GM21381 (cell line): ENCODE results near the gene FRMPD4.
"Not testable (repeated sequence)": the region's sequence is repeated elsewhere in the genome, so short reads cannot be mapped to it uniquely, and the experiment has no call there.

ENCODE experiments used
- ATAC-seq: cut with Tn5 transposase; IDR thresholded peaks from one replicate; pipeline ENCODE4 v1.9.1; 2021; ENCODE audit warnings: mild to moderate bottlenecking, moderate library complexity; ENCODE audit not compliant: unreplicated experiment

FRMPD4 gene

GRCh38 chrX:12138361-12139313 lies at the start of gene FRMPD4:
Gene FRMPD4, plus strand, starts transcription at chrX:12138473. Its CDS starts 499 bp downstream, at chrX:12138972.
- no peak for ATAC-seq

GRCh38 chrX:12089740-12090139 lies 48.5 kb upstream of the FRMPD4 start:
- ATAC-seq, result no peak

DNA sequence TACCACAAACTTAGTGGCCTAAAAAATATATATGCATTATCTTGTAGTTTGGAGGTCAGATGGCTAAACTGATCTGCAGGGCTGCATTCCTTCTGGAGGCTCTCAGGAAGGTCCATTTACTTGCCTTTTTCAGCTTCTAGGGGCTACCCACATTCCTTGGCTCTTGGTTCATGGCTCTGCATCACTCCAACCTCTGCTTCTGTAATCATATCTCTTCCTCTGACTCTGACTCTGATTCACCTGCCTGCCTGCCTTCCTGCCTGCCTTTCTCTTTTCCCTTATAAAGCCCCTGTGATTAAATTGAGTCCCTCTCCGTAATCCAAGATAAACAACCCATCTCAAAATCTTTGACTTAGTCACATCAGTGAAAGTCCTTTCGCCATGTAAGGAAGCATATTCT lies 25.0 kb upstream of the FRMPD4 start:
- ATAC-seq, result no peak

- ATAC-seq, result no peak
Measured at GRCh38 chrX:12115377-12115776, 22.9 kb upstream of the FRMPD4 start.

DNA sequence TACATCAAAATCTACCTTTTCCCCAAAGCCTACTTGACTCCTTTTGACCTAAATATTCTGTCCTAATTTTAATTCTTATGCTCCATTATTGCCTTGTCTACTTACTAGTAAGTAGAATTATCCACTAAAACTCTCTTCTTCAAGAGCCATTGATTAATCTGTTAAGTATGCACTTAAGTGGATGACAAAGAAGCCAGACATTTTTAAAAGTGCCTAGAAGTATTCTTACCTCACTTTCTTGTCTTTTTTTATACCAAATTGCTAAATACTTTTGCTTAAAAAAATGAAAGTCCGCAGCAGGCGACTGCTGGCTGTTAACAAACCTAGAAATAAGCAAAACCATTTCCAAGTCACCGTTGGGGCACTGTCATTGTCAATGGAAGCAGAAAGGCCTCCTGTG lies 20.1 kb upstream of the FRMPD4 start:
- no peak for ATAC-seq

GRCh38 chrX:12128017-12128416 lies 10.3 kb upstream of the FRMPD4 start:
- no peak for ATAC-seq

DNA sequence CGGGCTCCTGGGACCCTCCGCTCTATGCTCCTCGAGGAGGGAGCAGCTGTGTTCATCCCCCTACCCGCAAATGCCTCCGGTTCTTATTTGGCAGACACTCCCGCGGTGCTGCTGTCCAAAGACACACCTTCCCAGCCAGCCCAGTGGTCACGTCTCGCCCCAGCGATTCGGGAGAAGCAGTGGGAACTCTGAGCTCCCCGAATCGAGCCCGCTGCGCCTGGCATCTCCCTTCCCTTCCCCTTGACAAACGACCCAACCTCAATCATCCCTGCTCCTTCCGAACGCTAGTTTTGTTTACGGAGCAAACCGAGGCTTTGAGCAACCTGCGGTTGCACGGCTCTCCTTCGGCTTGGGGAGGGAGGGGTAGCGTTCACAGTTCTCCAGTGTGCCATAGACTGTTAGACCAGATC lies 317 bp upstream of the FRMPD4 start:
- no peak for ATAC-seq

DNA sequence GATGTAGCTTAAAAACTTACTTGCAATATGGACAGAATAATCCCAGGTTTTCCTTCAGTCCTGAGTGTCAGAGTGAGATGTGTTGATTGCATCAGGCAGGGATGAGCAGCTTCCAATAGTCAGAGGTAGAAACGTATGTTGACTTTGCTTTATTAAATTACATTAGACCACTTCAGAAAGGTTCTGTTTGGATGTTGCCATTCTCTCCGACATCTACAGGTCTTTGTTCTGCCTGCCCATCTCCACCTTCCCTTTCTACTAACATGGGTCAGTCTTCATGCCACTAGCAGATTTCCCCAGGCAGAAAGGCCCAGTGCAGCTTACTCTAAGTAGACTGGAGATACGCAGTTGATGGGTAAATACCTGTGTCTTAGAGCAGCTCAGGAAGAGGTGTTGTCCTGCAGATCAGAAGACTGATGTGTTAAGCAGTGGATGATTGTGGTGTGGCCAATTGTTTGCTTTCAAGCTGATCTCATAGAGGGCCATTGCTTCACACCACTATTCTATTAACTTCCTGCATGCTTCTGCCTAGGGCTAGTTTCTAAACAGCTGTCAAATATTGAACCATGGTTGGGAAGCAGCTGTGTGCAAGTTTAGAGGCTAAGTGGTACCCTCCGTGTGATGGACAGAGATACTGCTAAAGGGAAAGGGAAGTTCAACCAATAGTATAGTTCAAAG lies 1.8 kb downstream of the FRMPD4 start:
- no peak for ATAC-seq

DNA sequence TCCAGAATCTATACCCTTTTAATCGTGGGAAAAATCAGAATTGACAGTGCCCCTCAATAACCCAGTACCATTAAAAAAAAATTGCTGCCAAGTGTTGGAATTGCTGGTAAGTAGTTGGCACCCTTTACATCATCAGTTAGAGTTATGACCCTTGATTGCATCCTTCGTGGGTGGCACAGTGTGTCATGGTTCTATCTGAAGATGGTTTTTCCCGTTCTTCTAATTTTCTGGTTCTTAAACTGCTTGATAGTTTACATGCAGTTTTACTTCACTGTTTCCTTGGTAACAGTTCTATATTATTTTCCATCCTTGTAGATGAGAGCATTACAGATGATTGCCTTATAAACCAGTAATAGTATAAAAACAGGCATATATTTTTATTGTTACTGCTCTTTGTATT lies 3.2 kb downstream of the FRMPD4 start:
- ATAC-seq, result no peak

- ATAC-seq, result no peak
Measured at GRCh38 chrX:12142661-12143060, 4.4 kb downstream of the FRMPD4 start.

GRCh38 chrX:12145402-12145801 lies 7.1 kb downstream of the FRMPD4 start:
- ATAC-seq, result no peak

- ATAC-seq, result no peak
Measured at GRCh38 chrX:12149670-12150407, 11.6 kb downstream of the FRMPD4 start.

GRCh38 chrX:12153317-12153716 lies 15.0 kb downstream of the FRMPD4 start:
- no peak for ATAC-seq

DNA sequence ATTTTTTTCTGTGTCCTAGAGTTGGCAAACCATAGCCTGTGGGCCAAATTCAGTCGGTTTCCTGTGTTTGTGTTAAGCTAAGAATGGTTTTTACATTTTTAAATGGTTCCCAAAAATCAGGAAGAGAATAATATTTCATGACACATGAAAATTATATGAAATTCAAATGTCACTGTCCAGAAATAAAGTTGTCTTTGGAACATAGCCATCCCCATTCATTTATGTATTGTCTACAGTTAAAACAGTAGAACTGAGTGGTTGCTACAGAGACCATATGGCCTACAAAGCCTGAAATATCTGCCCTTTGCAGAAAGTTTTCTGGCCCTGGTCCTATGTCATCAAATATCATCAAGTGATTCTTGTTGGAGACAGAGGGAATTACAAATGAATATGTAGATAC lies 15.5 kb downstream of the FRMPD4 start:
- no peak for ATAC-seq

DNA sequence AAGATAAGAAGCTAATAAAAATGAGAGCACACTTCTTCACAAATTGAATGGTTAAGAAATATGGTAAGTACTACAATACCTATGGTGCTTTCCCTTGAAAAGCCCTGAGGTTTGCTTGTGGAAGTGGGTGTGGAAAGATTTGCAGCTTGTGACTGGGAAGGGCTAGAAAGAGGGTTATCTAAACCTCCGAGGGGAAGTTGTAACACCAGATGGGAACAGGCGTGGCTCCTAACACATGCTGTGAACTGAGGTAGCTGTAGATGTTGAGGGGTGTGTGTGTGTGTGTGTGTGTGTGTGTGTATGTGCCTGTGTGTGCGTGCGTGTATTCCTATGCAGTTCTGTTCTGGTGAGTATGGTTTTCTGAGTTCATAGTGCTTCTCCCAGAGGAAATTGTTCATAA lies 21.5 kb downstream of the FRMPD4 start:
- ATAC-seq, result no peak

GRCh38 chrX:12162420-12162819 lies 24.1 kb downstream of the FRMPD4 start:
- no peak for ATAC-seq

DNA sequence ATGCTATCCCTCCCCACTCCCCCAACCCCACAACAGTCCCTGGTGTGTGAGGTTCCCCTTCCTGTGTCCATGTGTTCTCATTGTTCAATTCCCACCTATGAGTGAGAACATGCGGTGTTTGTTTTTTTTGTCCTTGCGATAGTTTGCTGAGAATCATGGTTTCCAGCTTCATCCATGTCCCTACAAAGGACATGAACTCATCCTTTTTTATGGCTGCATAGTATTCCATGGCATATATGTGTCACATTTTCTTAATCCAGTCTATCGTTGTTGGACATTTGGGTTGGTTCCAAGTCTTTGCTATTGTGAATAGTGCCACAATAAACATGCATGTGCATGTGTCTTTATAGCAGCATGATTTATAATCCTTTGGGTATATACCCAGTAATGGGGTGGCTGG lies 25.9 kb downstream of the FRMPD4 start:
- not testable (repeated sequence) for ATAC-seq

GRCh38 chrX:12170755-12171154 lies 32.5 kb downstream of the FRMPD4 start:
- ATAC-seq, result no peak

DNA sequence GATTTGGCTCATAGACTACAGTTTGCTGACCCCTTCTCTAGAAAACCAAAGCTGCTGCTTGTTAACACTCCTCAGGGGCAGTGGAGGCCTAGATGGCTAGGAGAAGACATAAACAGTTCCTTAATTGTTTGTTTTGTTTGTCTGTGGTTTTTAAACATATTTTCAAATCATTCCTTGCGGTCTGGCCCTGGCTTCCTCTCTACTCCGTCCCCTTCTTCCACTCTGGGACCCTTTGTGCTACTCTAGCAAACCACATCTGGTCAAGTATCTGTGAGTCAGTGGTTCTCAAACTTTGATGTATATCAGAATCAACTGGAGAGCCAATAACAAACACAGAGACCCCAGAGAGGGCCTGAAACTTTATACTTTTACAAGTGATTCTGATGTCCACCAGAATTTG lies 36.1 kb downstream of the FRMPD4 start:
- ATAC-seq, result no peak

GRCh38 chrX:12197030-12197429 lies 58.8 kb downstream of the FRMPD4 start:
- no peak for ATAC-seq

GRCh38 chrX:12206413-12206812 lies 68.1 kb downstream of the FRMPD4 start:
- ATAC-seq, result no peak
